ENCODE results near the gene EVA1B.

Gene EVA1B

DNA sequence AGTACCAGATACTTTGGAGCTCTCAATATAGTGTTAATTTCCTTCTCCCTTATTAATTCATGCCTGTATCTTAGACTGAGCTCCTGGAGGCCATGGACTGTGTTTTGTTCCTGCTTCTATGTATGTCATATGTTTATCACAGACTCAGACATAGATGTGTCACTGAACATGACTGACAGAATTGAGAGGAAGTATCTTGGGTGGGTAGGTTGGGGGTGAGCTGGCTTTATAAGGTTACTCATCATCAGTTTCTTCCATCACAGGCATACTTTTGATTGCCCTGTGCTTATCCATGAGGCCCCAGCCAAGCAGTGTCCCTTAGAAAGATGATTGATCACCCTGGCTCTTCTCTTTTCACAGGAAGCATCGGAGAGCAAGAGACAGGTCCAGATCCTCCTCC lies 22.9 kb downstream of the EVA1B start:
- Histone ChIP-seq H3K9me3 (ENCODE audit: control insufficient read depth in 2 of 2, low read length in 2 of 2) (no peaks in the 10 kb centered on the region), H3K36me3 (ENCODE audit: control insufficient read depth in 2 of 2, insufficient read depth in 2 of 2, low read length in 2 of 2) (peaks cover 46 to 58% of the 10 kb centered on the region in 2 donors), H3K9ac (ENCODE audit: low read length in 2 of 2) (no peak overlapping the region), H3K4me3 (ENCODE audit: low read length in 2 of 2) (no peak overlapping the region), H3K27me3 (ENCODE audit: control insufficient read depth in 1 of 2, insufficient read depth in 2 of 2, low read length in 2 of 2) (no peaks in the 10 kb centered on the region), H3K4me1 (ENCODE audit: control insufficient read depth, insufficient read depth, low read length) (no peaks in the 10 kb centered on the region), H3K27ac (ENCODE audit: low read length) (no peak overlapping the region)

DNA sequence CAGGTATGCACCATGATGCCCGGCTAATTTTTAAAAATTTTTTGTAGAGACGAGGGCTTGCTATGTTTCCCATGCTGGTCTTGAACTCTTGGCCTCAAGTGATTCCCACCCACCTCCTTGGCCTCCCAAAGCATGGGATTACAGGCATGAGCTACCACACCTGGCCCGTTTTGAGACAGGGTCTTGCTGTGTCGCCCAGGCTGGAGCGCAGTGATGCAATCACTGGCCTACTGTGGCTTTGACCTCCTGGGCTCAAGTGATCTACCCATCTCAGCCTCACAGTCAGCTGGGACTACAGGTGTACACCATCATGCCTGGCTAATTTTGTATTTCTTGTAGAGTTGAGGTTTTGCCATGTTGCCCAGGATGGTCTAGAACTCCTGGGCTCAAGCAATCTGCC lies 24.8 kb downstream of the EVA1B start:
- Histone ChIP-seq H3K9me3 (ENCODE audit: control insufficient read depth in 2 of 2, low read length in 2 of 2) (no peaks in the 10 kb centered on the region), H3K27me3 (ENCODE audit: control insufficient read depth in 1 of 2, insufficient read depth in 2 of 2, low read length in 2 of 2) (no peaks in the 10 kb centered on the region), H3K4me1 (ENCODE audit: control insufficient read depth, insufficient read depth, low read length) (no peaks in the 10 kb centered on the region), H3K36me3 (ENCODE audit: control insufficient read depth in 2 of 2, insufficient read depth in 2 of 2, low read length in 2 of 2) (peaks cover 58 to 60% of the 10 kb centered on the region in 2 donors), H3K4me3 (ENCODE audit: low read length in 2 of 2) (no peak overlapping the region), H3K27ac (ENCODE audit: low read length) (no peak overlapping the region), H3K9ac (ENCODE audit: low read length in 2 of 2) (no peak overlapping the region)

DNA sequence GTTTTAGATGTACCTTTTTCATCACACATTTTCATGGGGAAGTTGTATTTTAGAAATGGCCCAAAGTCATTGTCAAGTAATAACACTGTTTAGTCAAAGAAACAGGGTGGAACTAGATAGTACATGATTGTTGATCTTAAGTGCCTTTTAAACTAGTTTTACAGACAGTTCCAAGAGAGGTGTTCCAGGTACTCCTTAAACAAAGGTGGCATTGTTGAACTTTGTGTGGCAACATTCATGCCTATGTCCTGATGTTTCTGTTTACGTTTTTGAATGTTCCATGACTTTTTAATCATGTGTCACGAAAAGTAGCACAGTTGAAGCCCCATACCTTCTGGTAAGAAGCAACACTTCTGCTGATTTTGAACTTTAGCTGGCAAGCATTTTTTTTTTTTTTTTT lies 26.4 kb downstream of the EVA1B start:
- H3K4me3 ChIP-seq (ENCODE audit: low read length in 2 of 2): no peak overlapping the region
- H3K36me3 ChIP-seq (ENCODE audit: control insufficient read depth in 2 of 2, insufficient read depth in 2 of 2, low read length in 2 of 2): peaks cover 54 to 61% of the 10 kb centered on the region in 2 donors
- H3K27me3 ChIP-seq (ENCODE audit: control insufficient read depth in 1 of 2, insufficient read depth in 2 of 2, low read length in 2 of 2): no peaks in the 10 kb centered on the region
- no peak overlapping the region for H3K27ac ChIP-seq (ENCODE audit: low read length)
- no peaks in the 10 kb centered on the region for H3K9me3 ChIP-seq (ENCODE audit: control insufficient read depth in 2 of 2, low read length in 2 of 2)
- H3K4me1 ChIP-seq (ENCODE audit: control insufficient read depth, insufficient read depth, low read length): no peaks in the 10 kb centered on the region
- H3K9ac ChIP-seq (ENCODE audit: low read length in 2 of 2): no peak overlapping the region

DNA sequence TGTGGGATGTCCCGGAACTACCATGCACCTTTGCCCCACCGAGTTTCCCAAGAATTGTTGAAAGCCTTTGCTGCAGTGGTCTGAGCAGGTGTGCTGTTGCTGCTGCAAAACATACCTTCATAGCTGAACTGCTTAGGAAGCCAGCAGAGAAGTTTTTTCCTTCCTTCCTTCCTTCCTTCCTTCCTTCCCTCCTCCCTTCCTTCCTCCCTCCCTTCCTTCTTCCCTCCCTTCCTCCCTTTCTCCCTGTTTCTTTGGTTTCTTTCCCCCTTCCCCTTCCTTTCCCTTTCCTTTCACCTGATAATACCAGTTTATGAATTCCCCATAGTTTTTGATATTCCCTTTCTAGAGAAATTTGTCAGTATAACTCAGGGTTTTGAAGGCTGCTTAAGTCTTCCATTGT lies 28.1 kb downstream of the EVA1B start:
- Histone ChIP-seq H3K4me1 (ENCODE audit: control insufficient read depth, insufficient read depth, low read length) (peaks cover 4% of the 10 kb centered on the region), H3K9me3 (ENCODE audit: control insufficient read depth in 2 of 2, low read length in 2 of 2) (no peaks in the 10 kb centered on the region), H3K27ac (ENCODE audit: low read length) (no peak overlapping the region), H3K4me3 (ENCODE audit: low read length in 2 of 2) (no peak overlapping the region), H3K27me3 (ENCODE audit: control insufficient read depth in 1 of 2, insufficient read depth in 2 of 2, low read length in 2 of 2) (no peaks in the 10 kb centered on the region), H3K36me3 (ENCODE audit: control insufficient read depth in 2 of 2, insufficient read depth in 2 of 2, low read length in 2 of 2) (peaks cover 52 to 61% of the 10 kb centered on the region in 2 donors), H3K9ac (ENCODE audit: low read length in 2 of 2) (no peak overlapping the region)

DNA sequence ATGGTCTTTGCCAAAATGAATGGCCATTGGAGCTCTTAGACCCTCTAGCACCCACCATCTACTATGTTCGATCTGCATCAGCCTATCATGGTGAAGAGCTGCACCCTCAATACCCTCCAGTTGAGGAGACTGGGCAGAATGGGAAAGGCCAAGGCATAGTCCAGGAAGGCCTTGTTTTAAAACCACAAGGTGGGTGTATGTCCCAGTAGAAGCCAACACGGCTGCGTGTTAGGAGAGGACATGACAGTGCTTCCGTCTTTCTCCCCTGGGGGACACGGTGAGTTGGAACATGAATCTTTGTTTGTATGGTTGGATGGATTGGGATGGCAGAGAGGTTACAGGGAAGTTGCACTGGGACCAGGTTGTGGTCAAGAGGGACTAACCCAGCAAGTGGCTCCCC lies 35.9 kb downstream of the EVA1B start:
- no peak overlapping the region for H3K9ac ChIP-seq (ENCODE audit: low read length in 2 of 2)
- H3K9me3 ChIP-seq (ENCODE audit: control insufficient read depth in 2 of 2, low read length in 2 of 2): no peaks in the 10 kb centered on the region
- H3K36me3 ChIP-seq (ENCODE audit: control insufficient read depth in 2 of 2, insufficient read depth in 2 of 2, low read length in 2 of 2): peaks cover 48 to 52% of the 10 kb centered on the region in 2 donors
- H3K4me3 ChIP-seq (ENCODE audit: low read length in 2 of 2): no peak overlapping the region
- H3K27me3 ChIP-seq (ENCODE audit: control insufficient read depth in 1 of 2, insufficient read depth in 2 of 2, low read length in 2 of 2): no peaks in the 10 kb centered on the region
- peaks cover 19% of the 10 kb centered on the region for H3K4me1 ChIP-seq (ENCODE audit: control insufficient read depth, insufficient read depth, low read length)
- H3K27ac ChIP-seq (ENCODE audit: low read length): no peak overlapping the region

DNA sequence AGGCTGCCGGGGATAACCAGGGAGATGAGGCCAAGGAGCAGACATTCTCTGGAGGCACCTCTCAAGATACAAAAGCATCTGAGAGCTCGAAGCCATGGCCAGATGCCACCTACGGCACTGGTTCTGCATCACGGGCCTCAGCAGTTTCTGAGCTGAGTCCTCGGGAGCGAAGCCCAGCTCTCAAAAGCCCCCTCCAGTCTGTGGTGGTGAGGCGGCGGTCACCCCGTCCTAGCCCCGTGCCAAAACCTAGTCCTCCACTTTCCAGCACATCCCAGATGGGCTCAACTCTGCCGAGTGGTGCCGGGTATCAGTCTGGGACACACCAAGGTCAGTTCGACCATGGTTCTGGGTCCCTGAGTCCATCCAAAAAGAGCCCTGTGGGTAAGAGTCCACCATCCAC lies 36.6 kb downstream of the EVA1B start:
- peaks cover 19% of the 10 kb centered on the region for H3K4me1 ChIP-seq (ENCODE audit: control insufficient read depth, insufficient read depth, low read length)
- no peak overlapping the region for H3K9ac ChIP-seq (ENCODE audit: low read length in 2 of 2)
- H3K4me3 ChIP-seq (ENCODE audit: low read length in 2 of 2): no peak overlapping the region
- H3K27ac ChIP-seq (ENCODE audit: low read length): no peak overlapping the region
- H3K27me3 ChIP-seq (ENCODE audit: control insufficient read depth in 1 of 2, insufficient read depth in 2 of 2, low read length in 2 of 2): no peaks in the 10 kb centered on the region
- no peaks in the 10 kb centered on the region for H3K9me3 ChIP-seq (ENCODE audit: control insufficient read depth in 2 of 2, low read length in 2 of 2)
- peaks cover 48 to 51% of the 10 kb centered on the region in 2 donors for H3K36me3 ChIP-seq (ENCODE audit: control insufficient read depth in 2 of 2, insufficient read depth in 2 of 2, low read length in 2 of 2)

DNA sequence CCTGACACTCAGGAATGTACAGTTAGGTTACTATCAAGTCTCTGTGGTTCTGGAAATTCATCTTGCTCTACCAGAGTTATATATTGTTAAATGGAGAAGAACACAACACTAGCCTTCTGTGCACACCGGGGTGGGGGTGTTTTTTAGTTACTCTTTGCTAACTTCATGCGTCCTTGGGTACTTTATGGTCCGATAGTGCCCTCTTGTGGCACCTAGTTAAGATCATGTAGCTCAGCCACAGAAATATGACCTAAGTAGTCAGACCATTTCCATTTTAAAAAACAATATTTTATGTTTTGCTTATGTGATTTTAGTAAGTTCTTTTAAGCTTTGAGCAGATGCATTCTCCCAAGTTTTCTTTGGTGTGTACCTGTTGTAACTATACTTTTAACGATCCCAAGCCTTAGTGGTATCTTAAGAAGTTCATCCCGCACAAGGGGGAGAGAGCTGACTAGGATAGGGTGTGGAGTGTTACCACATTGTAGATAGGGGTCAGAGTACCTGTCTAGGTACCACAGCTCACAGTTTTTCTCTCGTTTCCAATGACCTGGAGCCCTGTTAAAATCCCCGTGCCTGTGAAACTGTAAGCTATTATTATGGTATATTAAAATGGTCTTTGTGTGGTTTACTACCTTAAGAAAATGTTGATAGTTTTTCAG lies 37.9 kb downstream of the EVA1B start:
- Histone ChIP-seq H3K9ac (ENCODE audit: low read length in 2 of 2) (no peak overlapping the region), H3K36me3 (ENCODE audit: control insufficient read depth in 2 of 2, insufficient read depth in 2 of 2, low read length in 2 of 2) (peaks cover 36 to 39% of the 10 kb centered on the region in 2 donors)

DNA sequence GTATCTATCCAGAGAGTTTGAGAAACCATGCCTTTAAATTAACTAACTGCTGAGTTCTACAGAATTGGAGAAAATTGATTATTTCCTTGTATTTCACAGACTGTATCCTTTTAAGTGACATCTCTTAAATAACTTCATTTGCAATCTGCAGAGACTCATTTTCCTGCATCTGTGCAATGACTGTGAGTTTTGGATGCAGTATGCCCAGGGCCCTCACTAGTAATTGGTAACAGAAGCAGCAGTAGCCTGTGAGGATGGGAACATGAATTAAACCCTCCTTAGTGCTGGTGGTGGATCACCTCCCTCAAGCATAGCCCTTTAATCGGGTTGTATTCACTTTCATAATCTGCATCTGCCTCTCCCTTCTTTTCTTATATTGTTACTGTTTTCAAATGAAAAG lies 38.9 kb downstream of the EVA1B start:
- H3K9ac ChIP-seq (ENCODE audit: low read length in 2 of 2): peak overlapping the region in 1 of 2 donors; percentile 4
- no peak overlapping the region for H3K4me3 ChIP-seq (ENCODE audit: low read length in 2 of 2)
- no peak overlapping the region for H3K27ac ChIP-seq (ENCODE audit: low read length)
- no peaks in the 10 kb centered on the region for H3K9me3 ChIP-seq (ENCODE audit: control insufficient read depth in 2 of 2, low read length in 2 of 2)
- H3K36me3 ChIP-seq (ENCODE audit: control insufficient read depth in 2 of 2, insufficient read depth in 2 of 2, low read length in 2 of 2): peaks cover 28 to 33% of the 10 kb centered on the region in 2 donors
- H3K4me1 ChIP-seq (ENCODE audit: control insufficient read depth, insufficient read depth, low read length): peaks cover 14% of the 10 kb centered on the region
- H3K27me3 ChIP-seq (ENCODE audit: control insufficient read depth in 1 of 2, insufficient read depth in 2 of 2, low read length in 2 of 2): no peaks in the 10 kb centered on the region

More for the DNA sequence above, 37.9 kb downstream of the EVA1B start:
- peaks cover 17% of the 10 kb centered on the region for H3K4me1 ChIP-seq (ENCODE audit: control insufficient read depth, insufficient read depth, low read length)
- H3K27ac ChIP-seq (ENCODE audit: low read length): peak overlapping the region; percentile 42
- H3K4me3 ChIP-seq (ENCODE audit: low read length in 2 of 2): no peak overlapping the region
- no peaks in the 10 kb centered on the region for H3K27me3 ChIP-seq (ENCODE audit: control insufficient read depth in 1 of 2, insufficient read depth in 2 of 2, low read length in 2 of 2)
- H3K9me3 ChIP-seq (ENCODE audit: control insufficient read depth in 2 of 2, low read length in 2 of 2): no peaks in the 10 kb centered on the region

DNA sequence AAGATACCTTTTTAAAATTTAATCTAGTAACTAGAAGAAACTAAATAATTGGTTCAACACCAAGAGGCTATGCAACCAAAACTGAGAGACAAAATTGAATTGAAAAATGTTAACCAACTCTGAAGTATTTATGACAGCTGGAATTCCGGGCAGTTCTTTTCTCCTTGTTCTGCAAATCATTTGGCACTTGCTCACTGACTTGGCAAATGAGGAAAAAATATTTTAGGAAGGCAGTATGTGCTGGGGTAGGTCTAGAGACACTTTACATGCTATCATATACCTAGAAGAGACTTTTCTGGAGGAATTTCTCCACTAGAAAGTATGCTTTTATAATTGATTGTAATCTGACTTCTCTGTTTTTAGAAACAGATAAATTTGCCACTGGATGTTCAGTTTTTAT lies 39.4 kb downstream of the EVA1B start:
- Histone ChIP-seq H3K27ac (ENCODE audit: low read length) (no peak overlapping the region), H3K9ac (ENCODE audit: low read length in 2 of 2) (peak overlapping the region in 1 of 2 donors; percentile 4), H3K4me3 (ENCODE audit: low read length in 2 of 2) (no peak overlapping the region), H3K27me3 (ENCODE audit: control insufficient read depth in 1 of 2, insufficient read depth in 2 of 2, low read length in 2 of 2) (no peaks in the 10 kb centered on the region), H3K36me3 (ENCODE audit: control insufficient read depth in 2 of 2, insufficient read depth in 2 of 2, low read length in 2 of 2) (peaks cover 23 to 29% of the 10 kb centered on the region in 2 donors), H3K4me1 (ENCODE audit: control insufficient read depth, insufficient read depth, low read length) (peaks cover 14% of the 10 kb centered on the region), H3K9me3 (ENCODE audit: control insufficient read depth in 2 of 2, low read length in 2 of 2) (no peaks in the 10 kb centered on the region)

DNA sequence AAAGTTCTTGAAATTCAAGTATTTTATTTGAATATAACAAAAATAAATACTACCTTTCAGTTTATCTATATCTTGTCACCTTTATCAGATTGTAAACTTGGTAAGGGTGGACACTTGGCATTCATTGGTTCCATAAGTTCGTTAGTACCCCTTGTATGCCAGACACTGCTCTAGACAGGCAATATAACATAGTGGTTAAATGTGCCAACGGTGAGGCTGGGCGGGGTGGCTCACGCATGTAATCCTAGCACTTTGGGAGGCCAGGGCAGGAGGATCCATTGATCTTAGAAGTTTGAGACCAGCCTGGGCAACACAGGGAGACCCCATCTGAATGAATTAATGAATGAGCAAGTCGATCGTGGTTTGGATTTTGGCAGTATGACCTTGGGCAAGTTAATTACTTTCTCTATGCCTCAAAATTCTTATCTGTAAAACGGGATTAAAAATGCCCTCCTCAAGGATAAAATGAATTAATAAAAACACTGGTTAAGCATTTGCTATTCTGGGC lies 43.6 kb downstream of the EVA1B start:
- Histone ChIP-seq H3K36me3 (ENCODE audit: control insufficient read depth in 2 of 2, insufficient read depth in 2 of 2, low read length in 2 of 2) (peaks cover 3 to 8% of the 10 kb centered on the region in 2 donors), H3K9me3 (ENCODE audit: control insufficient read depth in 2 of 2, low read length in 2 of 2) (no peaks in the 10 kb centered on the region), H3K4me1 (ENCODE audit: control insufficient read depth, insufficient read depth, low read length) (peaks cover 7% of the 10 kb centered on the region), H3K27ac (ENCODE audit: low read length) (peak overlapping the region; percentile 11), H3K27me3 (ENCODE audit: control insufficient read depth in 1 of 2, insufficient read depth in 2 of 2, low read length in 2 of 2) (no peaks in the 10 kb centered on the region), H3K9ac (ENCODE audit: low read length in 2 of 2) (no peak overlapping the region), H3K4me3 (ENCODE audit: low read length in 2 of 2) (no peak overlapping the region)

DNA sequence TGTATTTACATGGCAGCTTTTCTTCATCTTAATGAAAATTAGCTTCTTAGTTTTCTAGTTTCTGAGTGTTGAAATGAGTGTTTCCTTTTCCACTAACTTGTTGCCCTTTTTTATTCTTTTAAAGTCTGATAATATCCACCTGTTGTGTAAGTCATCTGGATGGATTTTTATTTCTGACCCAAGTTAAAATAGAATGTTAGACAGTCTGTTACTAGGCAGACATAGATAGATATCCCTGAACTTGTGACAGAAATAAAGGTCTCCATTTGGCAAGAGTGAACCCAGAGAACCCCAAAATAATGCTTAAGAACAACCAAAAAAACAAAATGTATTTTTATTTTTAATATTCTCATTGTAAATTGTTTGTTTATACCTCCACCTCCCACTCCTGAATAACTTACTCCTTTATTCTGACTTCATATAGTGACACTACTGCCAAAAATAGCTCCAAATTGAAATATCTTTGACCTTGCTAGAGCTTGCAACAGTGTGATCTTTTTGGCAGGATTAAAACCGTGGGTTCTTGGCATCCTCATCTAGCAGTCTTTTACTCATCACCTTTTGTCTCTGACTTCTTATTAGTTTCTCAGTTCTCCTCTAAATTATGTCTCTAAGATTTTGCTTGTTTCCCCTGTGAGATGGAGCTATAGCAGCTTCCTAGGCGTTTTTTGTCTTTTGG lies 44.2 kb downstream of the EVA1B start:
- Histone ChIP-seq H3K27me3 (ENCODE audit: control insufficient read depth in 1 of 2, insufficient read depth in 2 of 2, low read length in 2 of 2) (no peaks in the 10 kb centered on the region), H3K9me3 (ENCODE audit: control insufficient read depth in 2 of 2, low read length in 2 of 2) (no peaks in the 10 kb centered on the region), H3K27ac (ENCODE audit: low read length) (no peak overlapping the region), H3K9ac (ENCODE audit: low read length in 2 of 2) (peak overlapping the region in 1 of 2 donors; percentile 14), H3K4me3 (ENCODE audit: low read length in 2 of 2) (no peak overlapping the region), H3K36me3 (ENCODE audit: control insufficient read depth in 2 of 2, insufficient read depth in 2 of 2, low read length in 2 of 2) (peaks cover 3 to 5% of the 10 kb centered on the region in 2 donors), H3K4me1 (ENCODE audit: control insufficient read depth, insufficient read depth, low read length) (peaks cover 4% of the 10 kb centered on the region)
